Activated gamma-delta T cell (primary cell): ENCODE measurements around the gene DERL3.

Source experiments
- DNase-seq: peaks from one replicate; lab custom pipeline; 2025; lab: John Stamatoyannopoulos, UW

DERL3 gene

GRCh38 chr22:23831261-23831660 lies 7.5 kb downstream of the DERL3 start:
- no peak for DNase-seq

GRCh38 chr22:23829845-23830372 lies 8.9 kb downstream of the DERL3 start:
- DNase-seq: no peak

- no peak for DNase-seq
These were observed 9.8 kb downstream of the DERL3 start for GRCh38 chr22:23828800-23829680.

DNA sequence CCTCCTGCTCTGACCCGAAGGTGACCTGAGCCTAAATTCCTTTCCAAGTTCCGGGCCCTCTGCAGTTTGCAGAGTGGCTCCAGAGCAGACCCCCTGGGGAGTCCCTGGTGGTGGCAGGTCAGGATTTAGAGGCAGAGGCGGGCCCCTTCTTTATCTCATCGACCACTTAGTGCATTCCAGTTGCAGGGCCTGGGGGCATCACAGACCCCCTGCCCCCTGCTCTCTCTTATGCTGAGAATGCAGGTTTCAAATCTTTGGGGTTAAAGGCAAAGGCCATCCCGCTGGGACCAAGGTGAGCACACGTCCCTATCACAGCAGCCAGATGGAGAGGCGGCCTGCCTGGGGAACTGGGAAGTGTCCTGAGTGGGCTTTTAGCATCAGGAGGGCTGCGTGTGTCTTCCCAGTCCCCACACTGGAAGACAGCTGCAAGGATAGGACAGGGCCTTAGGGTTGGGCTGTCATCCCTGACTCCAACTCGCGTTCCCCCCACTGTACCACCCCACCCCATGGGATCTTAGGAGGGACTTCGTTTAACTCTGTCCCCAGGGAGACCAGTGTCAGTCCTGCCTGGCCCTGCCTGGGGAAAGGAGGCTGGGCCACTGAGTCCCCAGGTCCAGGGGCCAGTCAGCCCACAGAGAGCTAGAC lies 11.3 kb downstream of the DERL3 start:
- DNase-seq: no peak

GRCh38 chr22:23826510-23827350 lies 12.1 kb downstream of the DERL3 start:
- no peak for DNase-seq

DNA sequence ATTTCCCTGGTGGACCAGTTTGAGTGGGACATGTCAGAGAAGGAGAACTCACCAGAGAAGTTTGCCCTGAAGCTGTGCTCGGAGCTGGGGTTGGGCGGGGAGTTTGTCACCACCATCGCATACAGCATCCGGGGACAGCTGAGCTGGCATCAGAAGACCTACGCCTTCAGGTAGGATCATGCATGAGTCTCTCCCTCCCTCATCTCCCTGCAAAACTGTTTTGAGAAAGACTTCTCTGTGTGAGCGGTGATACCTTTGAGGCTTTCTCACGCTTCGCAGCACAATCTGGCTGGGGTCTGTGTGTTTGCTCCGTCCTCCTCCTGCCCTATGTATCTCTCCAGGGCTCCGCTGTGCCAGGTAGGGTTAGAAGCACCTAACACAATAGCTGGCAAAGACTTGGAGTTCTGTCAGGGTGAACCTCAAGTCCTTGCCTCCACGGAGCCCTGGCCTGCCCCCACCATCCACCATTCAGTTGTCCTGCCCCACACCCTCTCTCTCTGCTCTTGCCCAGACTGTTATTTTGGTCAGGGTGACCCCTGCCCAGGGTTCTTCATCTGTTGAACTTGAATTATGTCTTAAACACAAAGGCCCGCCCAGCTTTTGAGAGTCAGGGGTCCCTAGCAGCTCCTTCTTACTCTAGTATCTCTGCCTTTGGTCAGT lies 13.4 kb downstream of the DERL3 start:
- no peak for DNase-seq

DNA sequence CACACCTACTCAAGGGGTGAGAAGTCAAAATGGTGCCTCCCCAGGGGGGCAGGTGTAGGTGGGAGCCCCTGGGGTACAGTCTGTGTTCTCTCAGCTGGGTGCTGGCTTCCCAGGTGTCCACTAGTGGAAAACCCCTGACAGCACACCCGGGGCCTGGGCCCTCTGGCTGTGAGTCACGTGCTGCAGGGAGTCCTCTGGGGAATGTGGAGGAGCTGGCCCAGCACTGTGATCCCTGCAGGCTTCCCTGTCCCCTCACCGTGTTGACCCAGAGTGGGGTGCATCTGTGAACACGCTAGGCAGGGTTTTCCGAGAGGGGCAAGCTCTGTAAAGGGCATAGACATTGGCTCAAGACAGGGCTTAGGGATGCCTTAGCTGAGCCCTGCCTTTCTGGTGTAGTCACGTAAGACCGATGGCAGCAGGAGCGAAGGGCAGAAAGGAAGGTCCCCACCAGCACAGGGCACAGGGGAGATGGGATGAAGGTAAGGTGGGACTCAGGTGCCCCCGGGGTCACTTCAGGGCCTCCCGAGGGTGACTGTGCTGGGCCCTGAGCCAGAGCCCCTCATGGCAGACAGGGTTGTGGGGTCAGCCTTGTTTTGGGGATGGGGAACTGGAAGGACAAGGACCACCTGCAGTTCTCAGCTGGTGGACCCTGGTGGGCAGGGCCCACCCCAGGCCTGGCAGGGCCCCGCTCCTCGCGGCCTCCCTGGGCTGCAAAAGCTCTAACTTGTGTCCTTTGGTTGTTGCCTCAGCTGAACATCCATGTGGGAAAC lies 14.1 kb downstream of the DERL3 start:
- DNase-seq: no peak

GRCh38 chr22:23823331-23823791 lies 15.4 kb downstream of the DERL3 start:
- DNase-seq: no peak

- no peak for DNase-seq
These were observed 16.6 kb downstream of the DERL3 start for GRCh38 chr22:23822101-23822671.

- DNase-seq: no peak
These were observed 18.0 kb downstream of the DERL3 start for GRCh38 chr22:23820748-23821211.

- DNase-seq: no peak
These were observed 20.3 kb downstream of the DERL3 start for GRCh38 chr22:23818541-23818940.

DNA sequence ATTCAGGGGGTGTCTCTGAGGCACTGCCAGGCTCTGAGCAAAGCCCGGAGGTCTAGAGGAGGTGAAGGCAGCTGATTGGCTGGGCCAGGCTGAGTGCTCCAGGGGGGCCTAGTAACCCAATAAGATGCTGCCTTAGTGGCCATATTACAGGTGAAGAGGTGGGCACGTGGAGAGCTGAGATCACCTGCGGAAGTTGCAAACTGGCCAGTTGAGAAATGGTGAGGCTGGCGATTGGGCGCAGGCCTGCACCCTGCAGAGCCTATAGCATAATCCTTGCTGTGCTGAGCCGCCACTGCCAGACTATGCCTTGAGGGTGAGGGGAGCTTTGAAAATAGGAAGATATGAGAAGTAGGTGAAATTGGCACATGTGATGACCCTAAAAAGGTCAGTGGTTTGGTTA lies 21.7 kb downstream of the DERL3 start:
- no peak for DNase-seq

DNA sequence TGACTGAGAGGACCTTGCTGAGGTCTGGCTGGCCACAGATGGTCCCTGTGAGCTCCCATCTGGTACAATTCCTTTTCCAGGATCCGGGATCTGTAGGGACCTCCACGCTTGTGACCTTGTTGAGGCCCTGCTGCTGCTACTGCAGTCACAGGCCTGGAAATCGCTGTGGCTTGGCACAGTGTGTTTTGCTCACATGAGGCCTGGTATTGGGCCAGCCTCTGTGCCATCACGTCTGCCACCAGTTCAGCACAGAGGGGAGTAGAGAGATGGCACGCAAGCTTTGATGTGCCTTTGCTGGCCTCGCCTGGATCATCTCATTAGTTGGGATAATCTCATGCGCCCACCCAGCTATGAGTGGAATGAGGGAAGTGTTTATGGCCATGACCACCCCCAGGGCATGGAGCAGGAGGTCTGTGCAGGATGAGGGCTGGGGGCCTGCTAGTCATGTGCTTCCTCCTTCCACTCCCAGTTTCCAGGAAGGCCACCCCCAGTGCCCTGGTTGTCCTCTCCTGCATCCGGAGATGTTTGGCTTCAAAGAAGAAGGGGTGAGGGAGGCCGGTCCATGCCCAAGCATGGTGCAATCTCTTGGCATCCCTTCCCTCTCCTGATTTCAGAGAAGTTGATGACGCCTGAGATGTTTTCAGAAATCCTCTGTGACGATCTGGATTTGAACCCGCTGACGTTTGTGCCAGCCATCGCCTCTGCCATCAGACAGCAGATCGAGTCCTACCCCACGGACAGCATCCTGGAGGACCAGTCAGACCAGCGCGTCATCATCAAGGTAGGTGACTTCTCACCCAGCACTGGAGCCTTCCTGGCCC lies 22.4 kb downstream of the DERL3 start:
- no peak for DNase-seq

- DNase-seq: no peak
These were observed 23.2 kb downstream of the DERL3 start for GRCh38 chr22:23815541-23816155.

- DNase-seq: no peak
These were observed 26.4 kb downstream of the DERL3 start for GRCh38 chr22:23812378-23812777.

- DNase-seq: no peak
These were observed 32.0 kb downstream of the DERL3 start for GRCh38 chr22:23806837-23807236.

DNA sequence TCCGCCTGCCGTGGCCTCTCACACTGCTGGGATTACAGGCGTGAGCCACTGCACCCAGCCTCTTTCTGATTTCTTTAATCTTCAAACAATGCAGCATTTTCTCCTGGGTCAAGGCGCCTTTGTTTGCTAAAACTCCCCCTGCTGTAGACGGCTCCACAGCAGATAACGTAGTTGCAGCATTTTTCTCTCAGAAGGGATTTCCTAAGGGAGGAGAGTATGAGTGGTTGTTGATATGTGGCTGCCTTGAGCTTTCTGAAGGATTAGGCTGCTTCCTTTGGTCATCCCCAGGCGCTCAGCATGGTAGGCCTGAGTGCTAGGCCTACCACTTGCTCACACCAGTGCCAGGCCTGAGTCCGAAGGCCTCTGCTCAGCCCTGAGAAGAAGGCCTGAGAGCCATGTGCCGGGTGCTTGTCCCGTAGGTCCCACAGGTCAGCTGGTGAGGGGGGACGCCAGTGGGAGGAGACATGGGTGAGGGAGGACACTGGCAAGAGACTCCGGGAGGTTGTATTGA lies 34.0 kb downstream of the DERL3 start:
- DNase-seq: no peak

- no peak for DNase-seq
These were observed 35.6 kb downstream of the DERL3 start for GRCh38 chr22:23803001-23803819.
